NCI-H446 treated with DMSO at 0.1 percent for 48 hours (cell line): ENCODE data around the gene NRG2.

Experiments used
- DNase-seq: peaks from one replicate; lab custom pipeline; 2025; lab: John Stamatoyannopoulos, UW

NRG2 gene

DNA sequence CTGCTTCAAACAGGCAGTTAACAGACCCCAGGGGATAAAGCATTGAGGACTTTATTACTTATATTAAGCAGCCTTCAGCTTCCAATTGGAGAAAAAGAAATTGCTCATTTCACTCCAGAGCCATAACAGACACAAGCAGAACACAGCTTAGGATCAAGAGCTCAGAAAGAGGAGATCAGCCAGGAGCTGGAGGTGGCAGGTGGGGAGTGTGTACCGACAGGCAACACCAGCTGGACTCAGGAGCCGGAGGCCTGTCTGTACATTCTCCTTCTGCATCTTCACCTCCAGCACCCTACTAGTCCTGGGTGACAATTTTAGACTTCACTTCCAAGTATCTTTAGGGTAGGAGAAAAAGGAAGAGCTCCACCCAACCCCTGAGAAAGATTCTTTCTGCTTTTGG is 35.8 kb downstream of the NRG2 start:
- DNase-seq = no peak

DNA sequence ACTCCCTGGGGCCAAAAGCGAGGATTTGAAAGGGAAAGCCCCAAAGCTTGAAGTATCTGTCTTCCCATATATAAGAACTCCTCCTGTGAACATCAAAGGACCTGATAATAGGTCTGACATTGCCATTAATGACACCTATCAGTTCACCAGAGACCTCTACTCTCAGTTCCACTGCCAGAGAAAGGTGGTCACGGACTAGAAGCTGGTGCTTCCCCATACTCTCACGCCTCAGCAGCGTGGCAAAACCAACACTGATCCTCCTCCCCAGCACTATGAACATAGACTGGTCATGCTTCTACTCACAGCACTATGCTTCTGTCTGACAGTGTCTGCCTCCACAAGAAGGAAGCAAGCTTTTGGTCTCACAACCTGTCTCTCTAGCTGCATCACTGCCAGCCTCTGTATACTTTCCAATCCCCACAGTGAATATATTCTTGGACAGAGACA is 37.9 kb downstream of the NRG2 start:
- DNase-seq = no peak

DNA sequence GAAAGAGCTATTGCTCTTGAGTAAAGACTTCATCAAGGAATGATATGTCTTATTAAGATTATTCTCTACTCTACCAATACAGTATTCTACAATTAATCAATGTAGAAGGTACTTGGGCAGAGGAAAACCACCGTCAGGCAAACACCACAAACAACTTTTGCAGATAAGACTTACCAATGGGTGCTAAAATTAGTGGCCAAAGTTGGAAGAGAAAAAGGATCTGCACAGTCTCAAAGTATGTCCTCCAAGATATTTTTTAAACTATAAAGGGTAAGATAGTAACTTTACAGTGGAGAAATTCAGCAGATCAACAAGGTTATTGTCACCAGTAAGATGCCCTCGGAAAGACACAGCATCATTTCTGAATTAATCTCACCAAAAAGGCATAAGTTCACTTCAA is 38.9 kb downstream of the NRG2 start:
- no peak for DNase-seq

DNA sequence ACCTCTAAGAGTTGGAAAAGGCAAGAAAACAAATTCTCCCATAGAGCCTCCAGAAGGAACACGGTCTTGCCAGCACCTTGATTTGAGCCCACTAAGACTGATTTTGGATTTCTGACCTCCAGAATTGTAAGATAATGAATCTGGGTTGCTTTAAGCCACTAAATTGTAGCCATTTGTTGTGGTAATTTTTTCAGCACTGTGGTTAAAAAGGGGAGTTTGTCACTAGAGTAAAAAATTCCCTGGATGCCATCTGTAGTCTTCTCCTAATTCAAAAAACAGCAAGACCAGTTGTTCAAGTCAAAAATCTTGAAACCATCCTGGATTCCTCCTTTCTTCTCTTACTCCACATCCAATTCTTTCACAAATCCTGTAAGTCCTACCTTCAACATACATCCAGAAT is 39.6 kb downstream of the NRG2 start:
- DNase-seq = no peak

DNA sequence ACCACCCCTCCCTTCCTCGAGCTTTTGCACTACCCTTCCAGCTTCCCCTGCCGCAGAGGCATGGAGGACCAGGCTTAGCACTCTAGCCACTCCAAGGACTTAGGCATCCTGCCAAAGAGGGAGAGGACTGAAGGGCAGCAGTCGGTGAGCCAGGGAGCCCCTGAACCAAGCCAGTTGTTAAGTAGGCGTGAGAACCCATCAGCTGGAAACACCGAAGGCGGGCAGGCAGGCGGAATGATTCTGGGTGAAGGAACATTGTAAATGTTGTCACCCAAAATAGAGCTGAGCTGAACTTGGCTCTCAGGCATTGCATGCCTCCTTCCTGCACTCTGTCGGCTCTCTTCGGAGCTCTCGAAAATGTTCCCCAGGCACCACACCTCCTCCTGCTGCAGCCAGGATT is 42.8 kb downstream of the NRG2 start:
- no peak for DNase-seq

DNA sequence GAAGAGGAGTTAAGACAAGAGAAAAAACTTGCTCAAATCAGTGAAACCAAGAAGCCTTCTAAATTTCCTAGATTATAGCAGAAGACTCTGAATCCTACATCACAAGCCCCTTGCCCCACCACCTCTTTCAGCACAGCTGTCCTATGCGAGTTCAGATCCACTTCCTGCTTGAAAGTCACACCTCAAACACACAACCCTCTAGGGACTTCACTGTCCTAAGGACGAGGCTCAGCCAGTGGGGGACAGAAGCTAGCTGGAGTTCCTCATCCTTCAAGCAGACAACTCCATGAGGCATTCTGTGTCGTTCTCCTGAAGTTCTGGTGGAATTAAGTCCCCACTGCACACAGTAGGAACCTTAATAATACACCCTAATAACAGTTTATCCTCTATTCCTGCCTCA is 44.3 kb downstream of the NRG2 start:
- DNase-seq = no peak

DNA sequence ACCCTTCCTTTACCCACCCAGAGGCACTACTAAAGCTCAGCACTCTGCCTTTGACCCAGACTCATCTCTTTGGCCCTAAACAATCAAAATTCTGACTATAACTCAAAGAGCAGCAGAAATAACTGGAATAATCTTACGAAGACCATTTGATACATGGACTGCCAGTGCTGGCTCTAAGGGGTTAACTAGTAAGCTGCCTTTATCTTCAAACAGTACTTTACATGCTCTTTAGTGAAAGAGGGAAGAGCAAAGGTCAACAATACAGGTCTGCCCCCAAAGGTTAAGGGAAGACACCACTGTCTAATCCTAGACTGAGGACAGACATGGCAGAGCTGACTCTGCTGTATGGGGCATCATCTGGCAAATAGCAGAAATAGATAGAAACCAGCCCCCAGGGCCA is 45.8 kb downstream of the NRG2 start:
- no peak for DNase-seq

DNA sequence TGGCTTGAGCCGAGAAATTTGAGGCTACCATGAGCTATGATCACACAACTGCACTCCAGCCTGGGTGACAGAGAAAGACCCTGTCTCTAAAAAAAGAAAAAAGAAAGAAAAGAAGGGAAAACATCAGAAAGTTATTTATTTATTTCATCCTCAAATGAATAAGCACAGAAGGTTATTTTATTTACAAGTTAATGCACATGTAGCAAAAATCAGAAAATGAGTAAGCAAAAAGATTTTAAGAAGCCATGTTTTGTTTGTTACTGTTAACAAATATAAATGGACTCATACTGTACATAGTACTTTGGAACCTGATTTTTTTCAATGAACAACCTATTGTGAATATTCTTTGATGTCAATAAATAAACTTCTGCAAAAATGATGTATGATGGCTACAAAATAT is 47.2 kb downstream of the NRG2 start:
- no peak for DNase-seq

DNA sequence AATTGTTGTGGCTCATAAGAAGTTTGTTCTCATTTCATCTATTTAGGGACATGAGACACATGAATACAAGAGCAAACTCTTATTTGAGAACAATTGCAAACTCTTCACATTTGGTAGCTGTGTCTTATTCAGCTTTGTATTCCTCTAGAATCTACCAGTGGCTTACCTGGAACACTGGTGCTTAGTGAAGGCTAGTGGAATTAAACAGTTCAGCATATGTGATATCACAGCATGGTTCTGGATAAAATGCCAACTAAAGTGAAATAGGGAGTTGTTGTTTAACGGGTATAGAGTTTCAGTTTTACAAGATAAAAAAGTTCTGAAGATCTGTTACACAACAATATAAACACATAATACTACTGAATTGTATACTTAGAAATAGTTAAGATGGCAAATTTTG is 48.9 kb downstream of the NRG2 start:
- DNase-seq = no peak

DNA sequence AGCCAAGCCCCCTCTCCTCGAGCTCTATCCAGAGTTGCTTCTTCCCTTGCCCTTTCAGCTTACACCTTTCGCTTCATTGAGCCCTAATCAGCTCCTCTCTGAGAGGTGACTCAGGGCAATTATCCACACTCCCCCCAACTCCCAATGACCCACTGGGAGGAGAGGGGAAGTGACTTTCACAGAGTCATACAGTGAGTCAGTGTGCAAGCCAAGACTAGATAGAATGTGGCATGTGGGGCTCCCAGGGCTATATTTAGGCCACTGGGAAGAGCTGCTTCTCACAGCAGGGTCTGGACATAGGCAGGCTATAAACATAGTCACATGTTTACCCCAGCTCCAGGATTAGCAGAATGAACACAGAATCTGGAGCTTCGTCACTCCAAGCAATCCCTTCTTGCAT is 57.4 kb downstream of the NRG2 start:
- DNase-seq = no peak

DNA sequence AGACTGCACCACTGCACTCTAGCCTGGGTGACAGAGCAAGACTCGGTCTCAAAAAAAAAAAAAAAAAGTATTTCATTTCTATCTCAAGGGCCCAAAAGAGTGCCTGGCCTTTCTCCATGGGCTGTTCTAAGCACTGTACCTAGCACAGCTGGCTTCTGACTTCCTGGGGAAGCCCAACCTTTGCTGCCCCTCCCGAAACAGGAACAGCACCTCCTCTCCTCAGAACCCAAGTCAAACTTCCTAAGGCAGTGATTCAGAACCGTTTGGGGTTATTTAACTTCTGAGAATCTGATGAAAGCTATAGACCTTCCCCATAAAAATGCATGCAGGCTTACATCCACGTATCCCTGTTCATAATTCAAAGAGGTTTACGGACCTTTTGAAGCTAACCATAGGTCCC is 57.8 kb downstream of the NRG2 start:
- no peak for DNase-seq

DNA sequence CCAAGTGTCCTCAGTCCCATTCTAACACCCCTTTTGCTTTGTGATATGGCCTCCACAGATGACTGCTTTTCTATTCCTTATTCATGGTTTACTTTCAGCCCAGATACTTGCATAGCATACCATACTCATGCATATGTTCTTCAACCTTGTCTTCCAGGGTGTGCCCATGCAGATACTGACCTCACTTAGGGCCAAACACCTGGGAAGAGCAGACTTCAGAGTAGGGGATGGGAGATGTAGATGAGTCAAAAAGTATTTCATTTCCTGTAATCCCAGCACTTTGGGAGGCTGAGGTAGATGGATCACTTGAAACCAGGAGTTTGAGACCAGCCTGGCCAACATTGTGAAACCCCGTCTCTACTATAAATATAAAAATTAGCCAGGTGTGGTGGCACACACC is 58.3 kb downstream of the NRG2 start:
- DNase-seq = no peak

DNA sequence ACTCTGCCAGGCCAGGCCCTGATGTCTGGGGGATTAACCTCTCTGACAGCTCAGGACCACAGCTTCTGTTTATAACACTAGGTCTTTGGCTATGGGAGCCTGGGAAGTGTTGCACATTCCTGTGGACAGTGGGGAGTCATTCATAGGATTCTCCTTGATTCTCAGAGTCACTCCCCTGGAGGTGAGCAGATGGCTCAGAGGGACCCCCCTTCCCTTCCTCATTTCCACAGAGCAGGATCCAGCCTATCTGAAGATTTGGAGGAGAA is 60.2 kb downstream of the NRG2 start:
- no peak for DNase-seq

DNA sequence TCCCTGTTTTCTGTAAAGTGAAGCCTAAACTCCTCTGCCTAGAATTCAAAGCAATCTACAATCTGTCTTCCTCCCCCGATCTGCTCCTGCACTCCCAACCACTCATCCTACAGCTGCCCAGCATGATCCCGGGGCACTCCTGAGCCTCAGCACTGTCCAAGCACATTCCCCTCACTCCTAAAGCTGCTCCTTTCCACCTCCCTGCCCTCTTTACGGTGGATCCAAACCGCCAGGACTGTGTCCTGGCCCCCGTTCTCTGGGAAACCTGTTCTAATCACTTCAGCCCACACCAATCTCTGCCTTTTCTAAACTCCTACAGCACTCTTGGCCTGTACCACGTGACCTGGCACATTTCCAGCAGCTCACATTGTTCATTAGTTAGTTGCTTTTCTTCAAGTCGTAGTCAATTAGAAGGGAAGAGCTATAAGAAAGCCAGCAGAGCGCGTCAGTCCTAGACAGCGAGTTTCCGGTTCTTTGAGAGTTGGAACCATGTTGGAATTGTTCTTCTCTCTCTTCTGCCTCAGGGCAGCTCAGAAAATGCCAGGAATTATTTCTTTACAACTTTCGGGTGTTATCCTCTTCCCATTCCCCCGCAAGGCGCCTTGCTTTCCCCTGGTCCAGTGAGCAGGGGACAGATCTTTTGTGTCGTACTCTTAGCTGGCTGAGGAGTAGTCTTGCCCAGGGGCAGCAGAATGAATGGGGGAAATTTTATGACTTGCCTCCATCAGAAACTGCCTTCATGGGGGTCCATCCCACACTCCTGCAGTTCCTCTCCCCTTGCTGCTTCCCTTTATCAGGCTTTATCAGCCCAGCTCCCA is 60.7 kb downstream of the NRG2 start:
- no peak for DNase-seq

DNA sequence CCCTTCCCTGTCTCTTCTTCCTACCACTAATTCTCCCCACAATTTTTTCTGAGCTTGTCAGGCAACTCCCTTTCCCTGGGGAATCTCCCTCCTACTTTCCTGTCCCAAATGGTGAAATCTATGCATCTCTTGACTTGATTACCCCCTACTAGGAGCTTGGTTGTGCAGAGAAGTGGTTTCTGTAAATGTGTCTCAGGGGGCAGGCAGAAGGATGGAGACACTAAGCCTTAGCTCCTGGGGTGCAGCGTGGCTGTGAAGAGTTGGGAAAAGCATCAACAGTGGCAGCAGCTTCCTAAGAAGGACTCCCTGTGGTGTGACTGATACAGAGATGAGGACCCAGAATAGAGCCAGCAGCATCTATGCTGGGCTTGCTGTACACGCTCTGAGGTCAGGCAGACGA is 62.3 kb downstream of the NRG2 start:
- no peak for DNase-seq

DNA sequence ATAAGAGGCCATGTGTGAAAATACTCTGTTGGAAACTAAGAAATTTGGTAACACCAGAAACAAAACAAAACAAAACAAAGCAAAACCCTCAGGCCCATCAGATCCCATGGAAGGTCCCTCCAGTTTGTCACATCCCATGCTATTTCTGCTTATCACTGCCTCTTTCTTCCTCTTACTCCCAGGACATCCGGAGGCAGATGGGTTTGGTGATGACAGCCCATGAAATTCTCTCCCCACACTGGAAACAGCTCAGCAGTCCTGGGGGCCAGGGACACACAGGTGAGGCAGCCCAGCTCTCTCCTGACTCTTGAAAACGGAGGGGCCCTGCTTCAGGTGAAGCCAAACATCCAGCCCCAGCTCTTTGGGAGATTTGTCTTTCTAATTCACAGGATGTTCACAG is 63.2 kb downstream of the NRG2 start:
- no peak for DNase-seq

DNA sequence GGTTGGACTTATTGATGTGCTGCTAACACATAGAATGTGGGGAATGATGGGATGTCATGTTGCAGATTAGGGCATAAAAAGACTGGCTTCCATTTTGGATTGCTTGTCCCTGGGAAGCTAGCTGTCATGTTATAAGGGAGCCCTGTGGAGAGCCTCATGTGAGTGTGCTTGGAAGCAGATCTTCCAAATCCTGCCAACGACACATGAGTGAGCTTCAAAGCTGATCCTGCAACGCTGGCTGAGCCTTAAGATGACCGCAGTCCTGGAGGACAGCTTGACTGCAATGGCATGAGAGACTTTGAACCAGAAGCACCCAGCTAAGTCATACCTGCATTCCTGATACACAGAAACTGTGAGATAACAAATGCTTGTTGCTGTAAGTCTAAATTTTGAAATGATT is 63.6 kb downstream of the NRG2 start:
- no peak for DNase-seq

DNA sequence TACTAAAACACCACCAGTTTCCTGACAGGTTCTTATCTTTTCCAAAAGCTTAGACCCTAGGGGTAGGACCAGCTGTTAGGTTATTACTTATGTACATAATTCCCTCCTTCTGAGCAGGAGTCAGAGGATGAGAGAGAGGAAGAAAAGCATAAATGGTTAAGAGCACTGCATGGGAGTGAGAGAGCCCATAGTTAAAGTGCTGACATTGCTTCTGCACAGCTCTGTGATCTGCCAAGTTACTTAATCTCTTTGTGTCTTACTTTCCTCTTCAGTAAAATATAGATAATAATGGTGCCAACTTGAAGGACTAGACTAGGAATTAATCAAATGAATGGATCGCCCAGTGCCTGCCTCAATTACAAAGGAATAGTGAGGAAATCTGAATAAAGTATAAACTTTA is 66.4 kb downstream of the NRG2 start:
- DNase-seq = no peak

DNA sequence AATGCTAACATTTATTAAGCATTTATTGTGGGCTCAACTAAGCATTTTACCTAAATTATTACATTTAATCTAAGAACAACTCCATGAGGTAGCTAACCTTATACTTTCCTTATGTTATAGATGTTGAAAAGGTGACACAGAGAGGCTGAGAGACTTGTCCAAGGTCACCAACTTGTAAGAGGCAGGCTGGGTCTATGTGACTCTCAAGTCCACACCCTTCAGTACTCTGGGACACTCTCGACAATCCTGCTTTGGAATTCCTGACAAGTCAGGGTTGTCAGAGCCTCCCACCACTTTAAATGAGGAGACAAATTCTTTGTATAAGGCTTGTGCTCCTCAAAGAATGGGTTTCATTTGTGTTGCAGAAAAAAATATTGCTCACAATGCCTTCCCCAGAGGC is 67.2 kb downstream of the NRG2 start:
- DNase-seq = no peak

DNA sequence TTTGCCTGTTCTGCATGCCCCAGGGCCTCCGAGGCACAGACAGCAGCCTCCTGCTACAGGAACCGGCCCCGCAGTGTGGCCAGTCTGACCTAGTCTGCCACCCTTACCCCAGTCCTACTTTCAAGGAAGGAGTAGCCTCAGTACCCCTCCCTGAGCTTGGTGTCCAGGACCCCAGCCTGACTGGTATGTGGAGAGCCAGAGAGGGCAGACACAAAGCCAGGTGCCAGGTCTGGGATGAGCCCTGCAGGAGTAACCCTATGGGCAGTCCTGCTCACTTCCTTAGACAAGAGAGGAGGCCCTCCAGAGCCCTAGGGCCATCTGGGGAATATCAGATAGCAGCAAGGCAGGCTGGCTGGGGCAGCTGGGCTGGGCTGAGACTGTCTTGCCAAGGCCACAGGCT is 67.8 kb downstream of the NRG2 start:
- DNase-seq = no peak

DNA sequence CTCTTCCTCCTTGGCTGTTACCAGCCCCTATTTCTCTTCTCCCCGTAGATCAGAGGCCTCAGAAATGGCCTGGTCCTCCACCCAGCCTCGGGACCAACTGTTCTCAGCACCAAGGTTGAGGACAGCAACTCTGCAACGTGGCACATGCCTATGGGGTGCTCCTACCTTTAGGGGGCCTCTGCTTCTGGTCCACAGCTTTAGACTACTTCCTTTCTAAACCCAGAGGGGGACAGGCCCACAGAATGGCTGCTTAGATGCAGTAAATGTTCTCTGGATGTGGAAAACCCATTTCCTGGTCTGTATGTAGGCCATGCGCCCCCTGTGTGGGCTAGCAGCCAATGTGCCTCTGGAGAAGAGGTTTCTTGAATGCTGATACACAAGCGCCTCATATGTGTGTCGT is 68.4 kb downstream of the NRG2 start:
- no peak for DNase-seq

DNA sequence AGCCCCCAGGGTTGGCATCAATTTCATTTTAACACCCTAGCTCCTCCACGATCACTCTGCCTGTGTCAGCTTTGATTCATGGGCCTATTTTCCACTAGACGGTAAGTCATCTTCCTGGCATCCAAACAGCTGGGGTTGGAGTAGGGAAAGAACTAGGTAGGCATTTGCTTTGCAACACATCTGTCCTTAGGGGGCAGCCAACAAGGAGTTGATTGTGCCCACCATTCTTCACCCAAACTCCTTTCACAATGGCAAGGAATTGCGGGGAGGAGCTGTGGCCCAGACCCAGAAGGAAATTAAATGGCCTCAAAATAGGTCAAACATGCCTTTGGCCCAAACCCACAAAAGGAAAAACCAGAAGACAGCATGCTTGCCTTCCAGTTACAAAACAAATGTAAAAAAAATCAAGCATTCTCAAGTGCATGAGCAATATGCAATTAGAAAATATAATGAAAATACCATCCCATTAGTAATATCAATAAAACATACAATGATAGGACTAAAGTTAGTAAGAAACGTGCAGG is 71.8 kb downstream of the NRG2 start:
- DNase-seq = no peak

DNA sequence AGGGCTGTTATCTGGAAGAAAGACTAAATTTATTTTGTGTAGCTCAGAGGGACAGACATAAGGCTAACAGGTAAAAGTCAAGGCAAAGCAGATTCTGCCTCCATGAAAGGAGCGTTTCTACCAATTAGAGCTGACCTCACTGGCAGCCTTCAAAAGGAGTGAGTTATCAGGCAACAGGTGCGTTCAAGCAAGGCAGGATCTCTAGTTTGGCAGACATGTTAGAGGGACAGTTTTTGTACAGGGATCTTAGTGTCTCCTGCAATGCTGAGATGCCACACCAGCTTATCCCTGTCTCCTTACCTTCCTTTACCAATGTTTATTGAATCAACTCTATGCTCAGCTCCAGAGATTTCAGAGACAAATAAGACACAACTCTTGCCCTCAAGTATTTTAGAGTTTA is 73.8 kb downstream of the NRG2 start:
- no peak for DNase-seq

DNA sequence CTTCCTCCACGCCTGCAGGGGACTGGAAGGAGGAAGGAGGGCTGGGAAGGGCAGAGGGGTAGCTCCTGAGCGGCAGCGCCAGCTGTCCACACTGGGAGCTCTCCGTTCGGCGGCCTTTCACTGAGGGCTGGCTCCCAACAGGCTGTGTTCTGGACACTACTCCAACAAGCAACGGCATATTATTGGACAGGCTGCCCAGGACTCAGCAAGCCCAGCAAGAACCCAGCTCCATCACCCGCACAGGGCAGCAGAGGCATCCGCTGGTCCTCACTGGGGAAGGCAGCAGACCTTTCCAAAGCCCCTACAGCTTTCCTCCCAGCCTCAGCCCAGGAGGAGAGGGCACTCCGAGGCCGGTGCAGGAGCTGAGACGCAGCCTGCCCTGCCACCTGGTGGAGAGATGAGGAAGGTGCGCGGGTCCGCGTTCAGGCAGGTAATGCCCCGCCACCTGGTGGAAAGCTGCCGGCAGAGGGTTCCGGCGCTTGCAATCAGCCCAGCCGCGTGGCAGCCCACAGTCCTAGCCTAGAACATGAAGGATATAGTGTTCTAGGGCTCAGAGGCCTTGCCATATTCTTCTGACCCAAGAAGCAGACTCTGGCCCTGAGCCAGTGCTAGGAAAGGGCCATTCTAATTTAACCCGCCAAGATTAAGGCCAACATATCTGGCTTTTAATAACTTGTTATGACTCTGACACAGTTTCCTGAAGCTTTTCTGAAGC is 74.4 kb downstream of the NRG2 start:
- peak; percentile 21 for DNase-seq
